ENCODE data around the gene CWC25. TPM values are rescaled to one million over a fixed set of nuclear protein-coding genes. Genes with fewer than 3 reads are reported as not detected.
A peak's percentile ranks its signal among the peaks of the same experiment; 100 is the strongest.

CWC25 gene
- total and polyA plus RNA-seq, 2 of the 13 experiments (the other 11 are each of a cell fraction or from before 2014, with no cell fraction given): 15.6 to 22.7 TPM

DNA sequence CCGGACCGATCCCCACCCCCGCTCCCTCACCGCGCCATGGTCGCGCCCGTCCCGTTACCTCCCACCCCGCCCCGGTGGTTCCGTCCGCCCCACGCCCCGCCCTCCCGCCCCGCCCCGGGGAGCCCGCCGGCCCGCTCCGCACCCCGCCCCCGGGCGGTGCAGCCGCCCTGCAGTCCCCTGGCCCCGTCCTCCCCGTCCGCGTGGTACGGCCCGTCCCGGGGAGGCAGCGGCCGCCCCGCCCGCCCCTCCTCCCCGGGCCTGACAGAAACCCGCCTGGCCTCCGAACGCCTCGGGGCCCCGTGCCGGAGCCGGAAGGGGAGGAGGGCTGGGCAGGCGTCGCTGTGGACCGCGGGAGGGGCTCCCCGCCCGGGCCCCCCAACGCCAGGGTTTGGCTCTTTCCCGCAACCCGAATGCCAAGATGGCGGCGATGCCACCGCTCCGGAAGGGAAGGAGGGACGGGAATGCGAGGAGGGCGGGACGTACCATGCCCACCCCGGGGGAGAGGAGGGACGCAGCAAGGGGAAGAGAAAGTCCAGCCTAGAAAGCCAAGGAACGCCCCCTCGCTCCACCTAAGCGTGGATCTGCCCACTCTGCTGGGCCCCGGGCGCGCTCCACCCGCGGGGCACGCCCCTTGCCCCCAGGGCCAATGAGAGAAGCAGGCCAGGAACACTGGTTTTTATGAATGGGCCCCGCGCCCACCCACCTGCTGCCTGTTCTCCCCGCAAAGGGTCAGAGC lies 25.5 kb downstream of the CWC25 start, which contains the start of gene PIP4K2B (continued):
- TF ChIP-seq ZNF138 (CRISPR knock-in tag; IDR thresholded peaks at IDR 0.05; ENCODE audit: low read depth) (peak; percentile 50; the same call in 1 of the 2 replicates), RBFOX2 (IDR thresholded peaks at IDR 0.05; ENCODE audit: low read depth, low read length) (peak; percentile 99), ARID5B (CRISPR knock-in tag; IDR thresholded peaks at IDR 0.05) (peak; percentile 73), ZNF782 (CRISPR knock-in tag; IDR thresholded peaks at IDR 0.05; ENCODE audit: borderline replicate concordance) (no peak), ARNT2 (CRISPR knock-in tag; IDR thresholded peaks at IDR 0.05; ENCODE audit: low read depth) (peak; percentile 92), NFKB2 (CRISPR knock-in tag; IDR thresholded peaks at IDR 0.05; ENCODE audit: borderline replicate concordance) (no peak), DNMT1 (CRISPR knock-in tag; IDR thresholded peaks at IDR 0.05) (peak; percentile 30), GATAD1 (CRISPR knock-in tag; IDR thresholded peaks at IDR 0.05) (peak; percentile 85), PAWR (CRISPR knock-in tag; IDR thresholded peaks at IDR 0.05; ENCODE audit: borderline replicate concordance) (no peak), ZNF564 (CRISPR knock-in tag; IDR thresholded peaks at IDR 0.05) (peak; percentile 32; the same call in 1 of the 2 replicates), LCORL (IDR thresholded peaks at IDR 0.05) (no peak), LCORL (CRISPR knock-in tag; IDR thresholded peaks at IDR 0.05) (peak; percentile 53; the same call in 1 of the 2 replicates)
- TF ChIP-seq, protein P1, sequence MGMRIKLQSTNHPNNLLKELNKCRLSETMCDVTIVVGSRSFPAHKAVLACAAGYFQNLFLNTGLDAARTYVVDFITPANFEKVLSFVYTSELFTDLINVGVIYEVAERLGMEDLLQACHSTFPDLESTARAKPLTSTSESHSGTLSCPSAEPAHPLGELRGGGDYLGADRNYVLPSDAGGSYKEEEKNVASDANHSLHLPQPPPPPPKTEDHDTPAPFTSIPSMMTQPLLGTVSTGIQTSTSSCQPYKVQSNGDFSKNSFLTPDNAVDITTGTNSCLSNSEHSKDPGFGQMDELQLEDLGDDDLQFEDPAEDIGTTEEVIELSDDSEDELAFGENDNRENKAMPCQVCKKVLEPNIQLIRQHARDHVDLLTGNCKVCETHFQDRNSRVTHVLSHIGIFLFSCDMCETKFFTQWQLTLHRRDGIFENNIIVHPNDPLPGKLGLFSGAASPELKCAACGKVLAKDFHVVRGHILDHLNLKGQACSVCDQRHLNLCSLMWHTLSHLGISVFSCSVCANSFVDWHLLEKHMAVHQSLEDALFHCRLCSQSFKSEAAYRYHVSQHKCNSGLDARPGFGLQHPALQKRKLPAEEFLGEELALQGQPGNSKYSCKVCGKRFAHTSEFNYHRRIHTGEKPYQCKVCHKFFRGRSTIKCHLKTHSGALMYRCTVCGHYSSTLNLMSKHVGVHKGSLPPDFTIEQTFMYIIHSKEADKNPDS (CRISPR knock-in tag; IDR thresholded peaks at IDR 0.05): no peak
- TF ChIP-seq, protein P2, sequence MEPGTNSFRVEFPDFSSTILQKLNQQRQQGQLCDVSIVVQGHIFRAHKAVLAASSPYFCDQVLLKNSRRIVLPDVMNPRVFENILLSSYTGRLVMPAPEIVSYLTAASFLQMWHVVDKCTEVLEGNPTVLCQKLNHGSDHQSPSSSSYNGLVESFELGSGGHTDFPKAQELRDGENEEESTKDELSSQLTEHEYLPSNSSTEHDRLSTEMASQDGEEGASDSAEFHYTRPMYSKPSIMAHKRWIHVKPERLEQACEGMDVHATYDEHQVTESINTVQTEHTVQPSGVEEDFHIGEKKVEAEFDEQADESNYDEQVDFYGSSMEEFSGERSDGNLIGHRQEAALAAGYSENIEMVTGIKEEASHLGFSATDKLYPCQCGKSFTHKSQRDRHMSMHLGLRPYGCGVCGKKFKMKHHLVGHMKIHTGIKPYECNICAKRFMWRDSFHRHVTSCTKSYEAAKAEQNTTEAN (CRISPR knock-in tag; conservative IDR thresholded peaks at IDR 0.05): peak; percentile 56; the same call in 1 of the 2 replicates
- TF ChIP-seq, protein P3, sequence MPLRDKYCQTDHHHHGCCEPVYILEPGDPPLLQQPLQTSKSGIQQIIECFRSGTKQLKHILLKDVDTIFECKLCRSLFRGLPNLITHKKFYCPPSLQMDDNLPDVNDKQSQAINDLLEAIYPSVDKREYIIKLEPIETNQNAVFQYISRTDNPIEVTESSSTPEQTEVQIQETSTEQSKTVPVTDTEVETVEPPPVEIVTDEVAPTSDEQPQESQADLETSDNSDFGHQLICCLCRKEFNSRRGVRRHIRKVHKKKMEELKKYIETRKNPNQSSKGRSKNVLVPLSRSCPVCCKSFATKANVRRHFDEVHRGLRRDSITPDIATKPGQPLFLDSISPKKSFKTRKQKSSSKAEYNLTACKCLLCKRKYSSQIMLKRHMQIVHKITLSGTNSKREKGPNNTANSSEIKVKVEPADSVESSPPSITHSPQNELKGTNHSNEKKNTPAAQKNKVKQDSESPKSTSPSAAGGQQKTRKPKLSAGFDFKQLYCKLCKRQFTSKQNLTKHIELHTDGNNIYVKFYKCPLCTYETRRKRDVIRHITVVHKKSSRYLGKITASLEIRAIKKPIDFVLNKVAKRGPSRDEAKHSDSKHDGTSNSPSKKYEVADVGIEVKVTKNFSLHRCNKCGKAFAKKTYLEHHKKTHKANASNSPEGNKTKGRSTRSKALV (CRISPR knock-in tag; IDR thresholded peaks at IDR 0.05): no peak; the same call in 1 of the 2 replicates
- TF ChIP-seq, protein P4, sequence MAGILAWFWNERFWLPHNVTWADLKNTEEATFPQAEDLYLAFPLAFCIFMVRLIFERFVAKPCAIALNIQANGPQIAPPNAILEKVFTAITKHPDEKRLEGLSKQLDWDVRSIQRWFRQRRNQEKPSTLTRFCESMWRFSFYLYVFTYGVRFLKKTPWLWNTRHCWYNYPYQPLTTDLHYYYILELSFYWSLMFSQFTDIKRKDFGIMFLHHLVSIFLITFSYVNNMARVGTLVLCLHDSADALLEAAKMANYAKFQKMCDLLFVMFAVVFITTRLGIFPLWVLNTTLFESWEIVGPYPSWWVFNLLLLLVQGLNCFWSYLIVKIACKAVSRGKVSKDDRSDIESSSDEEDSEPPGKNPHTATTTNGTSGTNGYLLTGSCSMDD (CRISPR knock-in tag; IDR thresholded peaks at IDR 0.05): no peak
- TF ChIP-seq, protein P5, sequence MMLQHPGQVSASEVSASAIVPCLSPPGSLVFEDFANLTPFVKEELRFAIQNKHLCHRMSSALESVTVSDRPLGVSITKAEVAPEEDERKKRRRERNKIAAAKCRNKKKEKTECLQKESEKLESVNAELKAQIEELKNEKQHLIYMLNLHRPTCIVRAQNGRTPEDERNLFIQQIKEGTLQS (CRISPR knock-in tag; IDR thresholded peaks at IDR 0.05): no peak

Data from HepG2 (cell line).